Measurements from ENCODE around the gene DDX10. TPM values are rescaled to one million over a fixed set of nuclear protein-coding genes. Genes with fewer than 3 reads are reported as not detected.
"Not testable (repeated sequence)": the region's sequence is repeated elsewhere in the genome, so short reads cannot be mapped to it uniquely, and the experiment has no call there.

The DDX10 gene
- polyA plus RNA-seq, 1 donor (not counting 4 experiments of a cell fraction or from before 2014, with no cell fraction given) = 32.3 TPM

- H3K9me3 ChIP-seq (ENCODE audit: control insufficient read depth, low read depth, low read length) = no peaks in the 10 kb centered on the region
- H2AFZ ChIP-seq (ENCODE audit: control insufficient read depth, low read length) = no peak overlapping the region
- dilution Hi-C loops (cut with MboI; ENCODE audit: extremely low pct_ligation_motif_present, low sequenced_read_pairs) = no loop called here
- H3K27ac ChIP-seq (ENCODE audit: control insufficient read depth, insufficient read depth, low read length) = no peak overlapping the region
- no peak overlapping the region for H3K9ac ChIP-seq (ENCODE audit: control insufficient read depth, extremely low read depth, insufficient read depth, low read length)
- H3K27me3 ChIP-seq (ENCODE audit: control insufficient read depth, extremely low read depth, insufficient read depth, low read length) = no peaks in the 10 kb centered on the region
- H3K36me3 ChIP-seq (ENCODE audit: control insufficient read depth in 2 of 2, extremely low read depth in 1 of 2, insufficient read depth in 2 of 2, low read length in 2 of 2) = no peaks in the 10 kb centered on the region
- TF ChIP-seq CTCF (optimal IDR thresholded peaks at IDR 0.05 in 1 of 3, IDR thresholded peaks at IDR 0.05 in 1 of 3, conservative IDR thresholded peaks at IDR 0.05 in 1 of 3; ENCODE audit: extremely low read depth in 1 of 3, insufficient read depth in 2 of 3, low read length in 3 of 3) = no peak
- no peak for TF ChIP-seq EZH2 (IDR thresholded peaks at IDR 0.05; ENCODE audit: low read length)
- no peak for FAIRE-seq
- no peak overlapping the region for H3K4me2 ChIP-seq (ENCODE audit: control insufficient read depth, extremely low read depth, insufficient read depth, low read depth, low read length)
- H3K4me1 ChIP-seq (ENCODE audit: control insufficient read depth, extremely low read depth, insufficient read depth, low read length) = no peaks in the 10 kb centered on the region
- no peak overlapping the region for H3K4me3 ChIP-seq (ENCODE audit: control insufficient read depth in 2 of 3, extremely low read depth in 1 of 3, insufficient read depth in 2 of 3, low read depth in 1 of 3, low read length in 3 of 3)
- no peaks in the 10 kb centered on the region for H3K9me1 ChIP-seq (ENCODE audit: control insufficient read depth, extremely low read depth, insufficient read depth, low read length)
- DNase-seq (ENCODE audit: low read depth, low spot score) = no peak
- H4K20me1 ChIP-seq (ENCODE audit: control insufficient read depth, extremely low read depth, insufficient read depth, low read length) = no peaks in the 10 kb centered on the region
- H3K79me2 ChIP-seq (ENCODE audit: control insufficient read depth, insufficient read depth, low read length) = peaks cover 3% of the 10 kb centered on the region
Measured at GRCh38 chr11:108818971-108819370, 154.1 kb downstream of the DDX10 start.

GRCh38 chr11:108819957-108820356, 155.1 kb downstream of the DDX10 start:
- no peaks in the 10 kb centered on the region for H3K9me1 ChIP-seq (ENCODE audit: control insufficient read depth, extremely low read depth, insufficient read depth, low read length)
- dilution Hi-C loops (cut with MboI; ENCODE audit: extremely low pct_ligation_motif_present, low sequenced_read_pairs) = no loop called here
- H3K4me3 ChIP-seq (ENCODE audit: control insufficient read depth in 2 of 3, extremely low read depth in 1 of 3, insufficient read depth in 2 of 3, low read depth in 1 of 3, low read length in 3 of 3) = no peak overlapping the region
- no peaks in the 10 kb centered on the region for H4K20me1 ChIP-seq (ENCODE audit: control insufficient read depth, extremely low read depth, insufficient read depth, low read length)
- H2AFZ ChIP-seq (ENCODE audit: control insufficient read depth, low read length) = no peak overlapping the region
- H3K4me1 ChIP-seq (ENCODE audit: control insufficient read depth, extremely low read depth, insufficient read depth, low read length) = no peaks in the 10 kb centered on the region
- peaks cover 3% of the 10 kb centered on the region for H3K79me2 ChIP-seq (ENCODE audit: control insufficient read depth, insufficient read depth, low read length)
- H3K27ac ChIP-seq (ENCODE audit: control insufficient read depth, insufficient read depth, low read length) = no peak overlapping the region
- DNase-seq (ENCODE audit: low read depth, low spot score) (no peak), FAIRE-seq (no peak)
- no peak overlapping the region for H3K4me2 ChIP-seq (ENCODE audit: control insufficient read depth, extremely low read depth, insufficient read depth, low read depth, low read length)
- H3K9ac ChIP-seq (ENCODE audit: control insufficient read depth, extremely low read depth, insufficient read depth, low read length) = no peak overlapping the region
- no peaks in the 10 kb centered on the region for H3K27me3 ChIP-seq (ENCODE audit: control insufficient read depth, extremely low read depth, insufficient read depth, low read length)
- TF ChIP-seq CTCF (optimal IDR thresholded peaks at IDR 0.05 in 1 of 3, IDR thresholded peaks at IDR 0.05 in 1 of 3, conservative IDR thresholded peaks at IDR 0.05 in 1 of 3; ENCODE audit: extremely low read depth in 1 of 3, insufficient read depth in 2 of 3, low read length in 3 of 3) = no peak
- no peak for TF ChIP-seq EZH2 (IDR thresholded peaks at IDR 0.05; ENCODE audit: low read length)
- no peaks in the 10 kb centered on the region for H3K9me3 ChIP-seq (ENCODE audit: control insufficient read depth, low read depth, low read length)
- no peaks in the 10 kb centered on the region for H3K36me3 ChIP-seq (ENCODE audit: control insufficient read depth in 2 of 2, extremely low read depth in 1 of 2, insufficient read depth in 2 of 2, low read length in 2 of 2)

GRCh38 chr11:108823960-108824359, 159.1 kb downstream of the DDX10 start:
- H3K36me3 ChIP-seq (ENCODE audit: control insufficient read depth in 2 of 2, extremely low read depth in 1 of 2, insufficient read depth in 2 of 2, low read length in 2 of 2); H3K4me3 ChIP-seq (ENCODE audit: control insufficient read depth in 2 of 3, extremely low read depth in 1 of 3, insufficient read depth in 2 of 3, low read depth in 1 of 3, low read length in 3 of 3); H4K20me1 ChIP-seq (ENCODE audit: control insufficient read depth, extremely low read depth, insufficient read depth, low read length); H2AFZ ChIP-seq (ENCODE audit: control insufficient read depth, low read length); H3K4me2 ChIP-seq (ENCODE audit: control insufficient read depth, extremely low read depth, insufficient read depth, low read depth, low read length); H3K9me3 ChIP-seq (ENCODE audit: control insufficient read depth, low read depth, low read length); FAIRE-seq; H3K27me3 ChIP-seq (ENCODE audit: control insufficient read depth, extremely low read depth, insufficient read depth, low read length); H3K9ac ChIP-seq (ENCODE audit: control insufficient read depth, extremely low read depth, insufficient read depth, low read length); DNase-seq (ENCODE audit: low read depth, low spot score); H3K79me2 ChIP-seq (ENCODE audit: control insufficient read depth, insufficient read depth, low read length); dilution Hi-C loops (cut with MboI; ENCODE audit: extremely low pct_ligation_motif_present, low sequenced_read_pairs); H3K9me1 ChIP-seq (ENCODE audit: control insufficient read depth, extremely low read depth, insufficient read depth, low read length); H3K4me1 ChIP-seq (ENCODE audit: control insufficient read depth, extremely low read depth, insufficient read depth, low read length); H3K27ac ChIP-seq (ENCODE audit: control insufficient read depth, insufficient read depth, low read length): not testable (repeated sequence)
